Stomach smooth muscle (tissue), 2 donors: ENCODE measurements around the gene B3GNT3.
"Not testable (repeated sequence)": the region's sequence is repeated elsewhere in the genome, so short reads cannot be mapped to it uniquely, and the experiment has no call there.

ENCODE experiments used
- H3K27ac ChIP-seq: one replicate; pipeline ENCODE4 v1.7.0; 2013; ENCODE audit warnings: mild to moderate bottlenecking, low read length, inconsistent platforms
- H3K27me3 ChIP-seq, 2 donors: one replicate each; pipeline ENCODE4 v1.7.0; 2013; ENCODE audit warnings: low read length in 2 of 2; ENCODE audit not compliant: insufficient read depth in 2 of 2, control insufficient read depth in 1 of 2
- H3K36me3 ChIP-seq, 2 donors: one replicate each; pipeline ENCODE4 v1.7.0; 2013; ENCODE audit warnings: low read length in 2 of 2; ENCODE audit not compliant: control insufficient read depth in 2 of 2, insufficient read depth in 2 of 2
- H3K4me1 ChIP-seq: one replicate; pipeline ENCODE4 v1.7.0; 2013; ENCODE audit warnings: low read length; ENCODE audit not compliant: control insufficient read depth, insufficient read depth
- H3K4me3 ChIP-seq, 2 donors: one replicate each; pipeline ENCODE4 v1.7.0; 2013; ENCODE audit warnings: low read length in 2 of 2
- H3K9ac ChIP-seq, 2 donors: one replicate each; pipeline ENCODE4 v1.7.0; 2013; ENCODE audit warnings: low read length in 2 of 2, mild to moderate bottlenecking in 1 of 2
- H3K9me3 ChIP-seq, 2 donors: one replicate each; pipeline ENCODE4 v1.7.0; 2013; ENCODE audit warnings: low read length in 2 of 2; ENCODE audit not compliant: control insufficient read depth in 2 of 2
- donor health status: healthy.
- donor health status: Pancreatic carcinoma.

B3GNT3 gene

GRCh38 chr19:17798599-17798998, 3.7 kb downstream of the B3GNT3 start:
- H3K27me3 ChIP-seq, result peaks cover 30 to 32% of the 10 kb centered on the region in 2 donors
- not testable (repeated sequence) for H3K4me1 ChIP-seq, H3K36me3 ChIP-seq, H3K4me3 ChIP-seq, H3K27ac ChIP-seq, H3K9ac ChIP-seq, H3K9me3 ChIP-seq

DNA sequence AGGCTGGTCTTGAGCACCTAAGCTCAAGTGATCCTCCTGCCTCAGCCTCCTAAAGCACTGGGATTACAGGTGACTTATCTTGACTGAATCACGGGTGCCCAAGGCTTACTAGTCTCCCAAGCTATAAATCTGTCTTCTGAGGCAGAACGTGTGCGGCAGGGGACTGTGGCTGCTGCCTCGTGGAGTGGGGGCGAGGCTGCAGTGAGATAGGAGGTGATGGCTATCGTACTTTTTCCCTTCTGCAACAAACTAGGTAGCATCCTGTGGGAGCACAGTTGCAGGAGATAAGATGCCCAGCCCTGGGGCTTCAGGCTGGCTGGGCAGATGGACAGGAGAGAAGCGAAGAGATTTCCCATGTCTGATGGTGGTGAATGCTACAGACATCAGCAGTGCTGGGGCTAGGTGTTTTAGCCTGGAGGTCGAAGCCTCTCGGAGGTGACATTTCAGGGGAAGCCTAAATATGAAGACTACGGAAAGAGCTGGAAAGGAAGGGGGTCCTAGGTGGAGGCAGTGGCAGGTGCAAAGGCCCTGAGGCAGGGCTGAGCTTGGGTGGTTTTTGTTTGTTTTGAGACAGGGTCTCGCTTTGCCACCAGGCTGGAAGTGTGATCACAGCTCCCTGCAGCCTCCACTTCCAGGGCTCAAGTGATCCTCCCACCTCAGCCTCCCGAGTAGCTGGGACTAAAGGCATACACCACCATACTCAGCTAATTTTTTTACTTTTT, 7.4 kb downstream of the B3GNT3 start:
- H3K9me3 ChIP-seq, result no peaks in the 10 kb centered on the region
- H3K27ac ChIP-seq, result no peak overlapping the region
- no peak overlapping the region for H3K4me3 ChIP-seq
- no peak overlapping the region for H3K9ac ChIP-seq
- no peaks in the 10 kb centered on the region for H3K36me3 ChIP-seq
- H3K4me1 ChIP-seq, result no peaks in the 10 kb centered on the region
- peaks cover 0 to 11% of the 10 kb centered on the region in 2 donors for H3K27me3 ChIP-seq

GRCh38 chr19:17803264-17803896, 8.4 kb downstream of the B3GNT3 start:
- no peak overlapping the region for H3K9ac ChIP-seq
- H3K27me3 ChIP-seq, result peaks cover 3 to 12% of the 10 kb centered on the region in 2 donors
- no peaks in the 10 kb centered on the region for H3K4me1 ChIP-seq
- no peaks in the 10 kb centered on the region for H3K36me3 ChIP-seq
- no peaks in the 10 kb centered on the region for H3K9me3 ChIP-seq
- no peak overlapping the region for H3K27ac ChIP-seq
- H3K4me3 ChIP-seq, result no peak overlapping the region

GRCh38 chr19:17805427-17805826, 10.5 kb downstream of the B3GNT3 start:
- H3K27ac ChIP-seq, result no peak overlapping the region
- no peak overlapping the region for H3K4me3 ChIP-seq
- no peaks in the 10 kb centered on the region for H3K9me3 ChIP-seq
- H3K36me3 ChIP-seq, result no peaks in the 10 kb centered on the region
- no peaks in the 10 kb centered on the region for H3K4me1 ChIP-seq
- H3K9ac ChIP-seq, result no peak overlapping the region
- peaks cover 4 to 18% of the 10 kb centered on the region in 2 donors for H3K27me3 ChIP-seq

DNA sequence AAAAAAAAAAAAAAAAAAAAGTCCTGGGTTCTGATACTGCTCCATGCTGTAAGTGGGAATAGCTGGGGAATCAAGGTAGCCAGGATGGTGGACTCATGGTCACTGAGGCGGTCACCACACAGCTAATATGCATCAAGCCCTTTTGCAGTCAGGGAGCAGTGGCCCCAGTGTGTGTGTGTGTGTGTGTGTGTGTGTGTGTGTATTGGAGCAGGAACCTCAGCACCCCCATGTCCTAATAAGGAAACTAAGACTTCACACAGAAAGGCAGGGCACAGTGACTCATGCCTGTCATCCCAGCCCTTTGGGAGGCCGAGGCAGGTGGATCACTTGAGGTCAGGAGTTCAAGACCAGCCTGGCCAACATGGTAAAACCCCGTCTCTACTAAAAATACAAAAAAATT, 12.0 kb downstream of the B3GNT3 start:
- Histone ChIP-seq H3K9ac (no peak overlapping the region), H3K4me1 (no peaks in the 10 kb centered on the region), H3K27me3 (peaks cover 4 to 21% of the 10 kb centered on the region in 2 donors)

DNA sequence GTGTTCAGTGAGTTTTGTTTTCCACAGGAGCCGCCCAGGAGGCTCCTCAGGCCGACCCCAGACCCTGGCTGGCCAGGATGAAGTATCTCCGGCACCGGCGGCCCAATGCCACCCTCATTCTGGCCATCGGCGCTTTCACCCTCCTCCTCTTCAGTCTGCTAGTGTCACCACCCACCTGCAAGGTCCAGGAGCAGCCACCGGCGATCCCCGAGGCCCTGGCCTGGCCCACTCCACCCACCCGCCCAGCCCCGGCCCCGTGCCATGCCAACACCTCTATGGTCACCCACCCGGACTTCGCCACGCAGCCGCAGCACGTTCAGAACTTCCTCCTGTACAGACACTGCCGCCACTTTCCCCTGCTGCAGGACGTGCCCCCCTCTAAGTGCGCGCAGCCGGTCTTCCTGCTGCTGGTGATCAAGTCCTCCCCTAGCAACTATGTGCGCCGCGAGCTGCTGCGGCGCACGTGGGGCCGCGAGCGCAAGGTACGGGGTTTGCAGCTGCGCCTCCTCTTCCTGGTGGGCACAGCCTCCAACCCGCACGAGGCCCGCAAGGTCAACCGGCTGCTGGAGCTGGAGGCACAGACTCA, 12.9 kb downstream of the B3GNT3 start:
- no peaks in the 10 kb centered on the region for H3K4me1 ChIP-seq
- H3K27ac ChIP-seq, result no peak overlapping the region
- no peaks in the 10 kb centered on the region for H3K9me3 ChIP-seq

More for the DNA sequence above, 12.0 kb downstream of the B3GNT3 start:
- H3K36me3 ChIP-seq, result no peaks in the 10 kb centered on the region
- no peak overlapping the region for H3K4me3 ChIP-seq
- no peaks in the 10 kb centered on the region for H3K9me3 ChIP-seq
- no peak overlapping the region for H3K27ac ChIP-seq

GRCh38 chr19:17811103-17811502, 16.2 kb downstream of the B3GNT3 start:
- H3K27me3 ChIP-seq, result peaks cover 4 to 25% of the 10 kb centered on the region in 2 donors

More for the DNA sequence above, 12.9 kb downstream of the B3GNT3 start:
- Histone ChIP-seq H3K9ac (no peak overlapping the region), H3K36me3 (no peaks in the 10 kb centered on the region), H3K4me3 (no peak overlapping the region), H3K27me3 (peaks cover 4 to 29% of the 10 kb centered on the region in 2 donors)

GRCh38 chr19:17811681-17812080, 16.7 kb downstream of the B3GNT3 start:
- Histone ChIP-seq H3K27me3 (peaks cover 7 to 29% of the 10 kb centered on the region in 2 donors), H3K4me1 (no peaks in the 10 kb centered on the region), H3K36me3 (no peaks in the 10 kb centered on the region), H3K9ac (no peak overlapping the region), H3K9me3 (no peaks in the 10 kb centered on the region), H3K4me3 (no peak overlapping the region), H3K27ac (no peak overlapping the region)

More at GRCh38 chr19:17811103-17811502, 16.2 kb downstream of the B3GNT3 start:
- Histone ChIP-seq H3K9me3 (no peaks in the 10 kb centered on the region), H3K4me1 (no peaks in the 10 kb centered on the region), H3K36me3 (no peaks in the 10 kb centered on the region), H3K4me3 (no peak overlapping the region), H3K9ac (no peak overlapping the region), H3K27ac (no peak overlapping the region)

DNA sequence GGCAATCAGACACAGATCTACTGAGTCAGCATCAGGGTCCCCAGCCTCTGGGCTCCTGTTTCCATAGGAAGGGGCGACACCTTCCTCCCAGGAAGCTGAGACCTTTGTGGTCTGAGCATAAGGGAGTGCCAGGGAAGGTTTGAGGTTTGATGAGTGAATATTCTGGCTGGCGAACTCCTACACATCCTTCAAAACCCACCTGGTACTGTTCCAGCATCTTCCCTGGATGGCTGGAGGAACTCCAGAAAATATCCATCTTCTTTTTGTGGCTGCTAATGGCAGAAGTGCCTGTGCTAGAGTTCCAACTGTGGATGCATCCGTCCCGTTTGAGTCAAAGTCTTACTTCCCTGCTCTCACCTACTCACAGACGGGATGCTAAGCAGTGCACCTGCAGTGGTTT, 17.2 kb downstream of the B3GNT3 start:
- H3K4me3 ChIP-seq, result no peak overlapping the region
- H3K36me3 ChIP-seq, result no peaks in the 10 kb centered on the region
- H3K4me1 ChIP-seq, result no peaks in the 10 kb centered on the region
- no peaks in the 10 kb centered on the region for H3K9me3 ChIP-seq
- H3K9ac ChIP-seq, result no peak overlapping the region
- no peak overlapping the region for H3K27ac ChIP-seq
- peaks cover 7 to 26% of the 10 kb centered on the region in 2 donors for H3K27me3 ChIP-seq

GRCh38 chr19:17817668-17818363, 22.9 kb downstream of the B3GNT3 start:
- Histone ChIP-seq H3K9me3 (no peaks in the 10 kb centered on the region), H3K4me1 (no peaks in the 10 kb centered on the region), H3K9ac (no peak overlapping the region), H3K4me3 (no peak overlapping the region), H3K36me3 (no peaks in the 10 kb centered on the region), H3K27ac (no peak overlapping the region), H3K27me3 (peaks cover 3 to 4% of the 10 kb centered on the region in 2 donors)
